CD4-positive, alpha-beta T cell treated with Interleukin-6 at 100 ng/mL for 8 hours (primary cell): Measurements from ENCODE around the gene MTERF4.

ENCODE experiments used
- DNase-seq: peaks from one replicate; pipeline ENCODE4 v3.0.0-alpha.2; 2020; ENCODE audit warnings: mixed read lengths, low spot score

The MTERF4 gene

GRCh38 chr2:241068942-241069810 lies 32.9 kb downstream of the MTERF4 start:
- no peak for DNase-seq

DNA sequence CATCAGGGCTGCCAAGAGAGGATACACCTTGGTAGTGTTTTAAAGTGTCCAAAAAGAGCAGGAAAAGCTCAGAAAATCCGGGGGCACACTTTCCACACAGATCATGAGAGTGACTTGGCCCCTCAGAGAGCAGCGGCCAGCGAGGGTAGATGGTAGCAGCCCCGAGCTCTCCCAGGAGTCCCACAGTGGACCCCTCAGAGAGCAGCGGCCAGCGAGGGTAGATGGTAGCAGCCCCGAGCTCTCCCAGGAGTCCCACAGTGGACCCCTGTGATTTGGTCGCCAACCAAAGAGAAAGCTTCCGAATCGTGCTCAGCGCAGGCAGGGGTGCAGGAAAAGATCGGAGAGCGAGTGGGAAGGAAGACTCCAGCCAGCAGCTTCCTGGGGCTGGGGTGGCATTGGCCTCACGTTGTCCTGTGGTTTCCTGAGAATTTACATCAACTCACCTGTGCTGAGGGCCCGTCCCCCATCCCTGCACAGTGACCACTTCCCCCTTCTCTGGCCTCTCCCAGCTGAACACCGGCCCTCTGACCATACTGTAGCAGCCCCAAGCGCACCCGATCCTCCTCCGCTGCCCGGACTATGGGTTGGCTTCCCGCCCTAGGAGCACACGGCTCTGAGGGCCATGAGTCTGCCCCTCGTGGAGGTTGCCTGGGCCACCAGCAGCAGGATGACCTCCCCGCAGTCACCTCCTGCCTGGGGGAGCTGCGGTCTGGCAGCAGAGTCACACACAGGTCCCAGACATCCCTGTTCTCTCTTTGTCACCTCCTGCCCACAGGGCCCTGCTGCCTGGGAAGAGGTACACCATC lies 33.7 kb downstream of the MTERF4 start:
- DNase-seq: no peak

- DNase-seq: no peak
These were observed 34.5 kb downstream of the MTERF4 start for GRCh38 chr2:241067501-241068135.

DNA sequence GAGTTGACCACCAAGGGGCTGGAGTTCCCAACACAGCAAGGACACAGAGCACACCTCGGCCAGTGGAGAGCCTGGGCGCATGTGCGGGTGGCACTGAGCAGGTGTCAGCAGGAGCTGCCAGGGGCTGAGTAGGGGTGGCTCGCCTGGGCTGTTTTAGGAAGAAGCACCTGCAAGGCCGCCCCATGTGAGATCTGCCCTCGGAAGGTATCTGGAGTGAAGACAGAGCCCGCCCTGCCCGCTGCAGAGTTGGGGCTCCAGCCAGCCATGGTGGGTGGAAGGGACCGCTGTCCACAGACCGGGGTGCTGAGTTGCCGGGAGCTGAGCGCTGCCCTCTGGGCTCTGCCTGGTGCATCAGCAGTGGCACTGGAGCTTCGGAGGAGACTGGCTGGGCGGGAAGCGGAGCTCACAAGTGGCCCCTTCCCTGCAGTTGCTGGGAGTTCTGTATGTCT lies 35.2 kb downstream of the MTERF4 start:
- no peak for DNase-seq

DNA sequence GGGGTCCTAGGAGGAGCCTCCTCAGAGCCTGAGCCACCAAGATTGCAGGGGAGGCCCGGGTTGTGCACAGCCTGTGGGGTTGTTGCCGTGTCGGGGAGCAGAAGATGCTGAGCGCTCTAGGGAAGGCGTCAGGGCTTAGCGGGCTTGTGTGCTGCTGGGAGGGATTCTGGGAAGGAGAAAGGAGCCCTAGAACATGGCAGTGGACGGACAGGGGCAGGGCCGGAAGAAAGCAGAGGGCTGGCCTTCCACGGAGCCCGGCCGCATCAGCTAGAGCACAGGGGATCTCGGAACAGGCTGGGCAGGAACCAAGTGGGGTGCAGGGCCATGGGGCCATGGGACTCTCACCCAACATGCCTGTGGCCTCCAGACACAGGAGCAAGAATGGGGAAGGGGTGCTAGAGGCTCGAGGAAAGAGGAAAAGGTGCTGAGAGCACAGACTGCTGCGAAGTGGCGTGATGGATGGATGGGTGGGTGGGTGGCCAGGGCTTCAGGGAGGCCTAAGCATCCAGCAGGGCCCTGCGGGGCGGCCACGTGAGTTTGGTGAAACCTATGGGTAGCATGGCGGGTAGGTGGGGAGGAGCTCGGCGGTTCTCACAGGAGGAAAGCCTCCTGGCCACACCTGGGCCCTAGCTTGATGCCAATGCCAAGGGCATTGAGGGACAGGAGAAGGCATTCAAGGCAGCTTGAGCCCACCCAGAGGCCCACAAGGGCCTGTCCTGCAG lies 35.8 kb downstream of the MTERF4 start:
- DNase-seq: no peak

- DNase-seq: no peak
These were observed 36.7 kb downstream of the MTERF4 start for GRCh38 chr2:241065355-241065803.

GRCh38 chr2:241064802-241065354 lies 37.2 kb downstream of the MTERF4 start:
- DNase-seq: no peak

DNA sequence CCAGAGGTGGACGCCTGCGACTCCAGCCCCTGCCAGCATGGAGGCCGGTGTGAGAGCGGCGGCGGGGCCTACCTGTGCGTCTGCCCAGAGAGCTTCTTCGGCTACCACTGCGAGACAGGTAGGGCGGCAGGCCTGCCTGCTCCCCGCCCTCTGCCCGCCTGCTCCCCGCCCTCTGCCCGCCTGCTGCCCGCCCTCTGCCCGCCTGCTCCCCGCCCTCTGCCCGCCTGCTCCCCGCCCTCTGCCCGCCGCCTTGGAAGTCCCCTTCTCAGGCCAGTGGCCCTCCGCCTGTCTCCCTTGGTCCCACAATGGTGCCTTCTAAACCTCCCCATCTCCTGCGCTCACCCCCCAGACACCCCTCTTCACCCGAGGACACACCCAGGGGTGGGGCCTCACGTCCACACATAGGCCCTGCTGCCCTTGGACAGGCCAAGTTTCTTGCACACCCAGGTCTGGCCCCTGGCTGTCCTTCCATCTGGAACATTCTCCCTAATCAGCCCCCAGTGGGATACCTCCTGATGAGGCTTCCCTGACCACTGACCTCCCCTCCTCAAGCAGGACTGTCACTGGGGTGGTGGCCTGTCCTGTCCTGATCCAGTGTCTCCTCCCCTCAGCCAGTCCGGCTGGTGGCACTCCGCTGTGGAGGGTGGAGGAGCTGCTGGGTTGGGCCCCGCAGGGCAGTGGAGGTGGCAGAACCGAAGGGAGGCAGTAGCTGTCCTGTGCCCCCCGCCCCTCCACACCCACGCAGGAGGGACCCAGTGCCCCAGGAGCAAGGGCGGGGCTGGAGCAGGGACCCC lies 37.9 kb downstream of the MTERF4 start:
- DNase-seq: peak; percentile 51

DNA sequence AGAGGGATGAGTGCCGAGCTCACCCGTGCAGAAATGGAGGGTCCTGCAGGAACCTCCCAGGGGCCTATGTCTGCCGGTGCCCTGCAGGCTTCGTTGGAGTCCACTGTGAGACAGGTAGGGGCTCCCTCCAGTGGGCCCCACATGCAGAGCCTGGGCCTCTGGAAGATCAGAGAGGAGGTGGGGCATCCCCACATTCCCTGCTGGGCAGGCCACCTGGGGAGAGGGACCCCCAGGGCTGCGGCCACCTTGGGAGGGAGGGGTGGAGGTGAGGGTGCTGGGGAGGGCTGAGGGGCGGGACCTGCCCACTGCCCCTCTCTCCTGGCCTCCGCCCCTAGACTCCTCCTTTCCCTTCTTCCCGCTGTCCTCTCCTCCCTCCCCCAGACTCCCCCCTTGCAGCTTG lies 38.5 kb downstream of the MTERF4 start:
- DNase-seq: no peak

DNA sequence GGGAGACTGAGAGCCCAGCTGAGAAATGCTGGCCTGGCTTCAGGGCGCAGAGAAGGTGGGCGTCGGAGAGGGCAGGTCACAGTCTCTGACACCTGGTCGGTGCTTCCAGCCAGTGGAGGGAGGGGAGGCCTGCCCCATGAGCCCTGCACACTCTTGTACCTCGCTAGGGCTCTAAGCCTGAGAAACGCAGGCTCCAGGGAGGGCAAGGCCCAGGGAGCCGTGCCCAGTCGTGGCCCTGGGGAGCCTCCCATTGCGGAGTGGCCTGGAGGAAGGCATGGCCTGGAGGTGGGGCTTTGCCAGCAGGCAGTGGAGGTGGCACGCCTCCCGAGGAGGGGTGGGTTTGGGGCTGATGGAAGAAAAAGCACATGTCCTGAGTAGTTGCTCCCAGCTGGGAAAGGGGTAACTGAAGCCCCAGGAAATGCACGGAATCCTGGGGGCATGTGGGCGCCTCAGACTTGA lies 39.0 kb downstream of the MTERF4 start:
- DNase-seq: no peak

GRCh38 chr2:241062389-241063092 lies 39.5 kb downstream of the MTERF4 start:
- DNase-seq: no peak

GRCh38 chr2:241061275-241061674 lies 40.8 kb downstream of the MTERF4 start:
- DNase-seq: no peak

- DNase-seq: no peak
These were observed 48.4 kb downstream of the MTERF4 start for GRCh38 chr2:241053576-241054251.

GRCh38 chr2:241052677-241053360 lies 49.3 kb downstream of the MTERF4 start:
- DNase-seq: no peak

DNA sequence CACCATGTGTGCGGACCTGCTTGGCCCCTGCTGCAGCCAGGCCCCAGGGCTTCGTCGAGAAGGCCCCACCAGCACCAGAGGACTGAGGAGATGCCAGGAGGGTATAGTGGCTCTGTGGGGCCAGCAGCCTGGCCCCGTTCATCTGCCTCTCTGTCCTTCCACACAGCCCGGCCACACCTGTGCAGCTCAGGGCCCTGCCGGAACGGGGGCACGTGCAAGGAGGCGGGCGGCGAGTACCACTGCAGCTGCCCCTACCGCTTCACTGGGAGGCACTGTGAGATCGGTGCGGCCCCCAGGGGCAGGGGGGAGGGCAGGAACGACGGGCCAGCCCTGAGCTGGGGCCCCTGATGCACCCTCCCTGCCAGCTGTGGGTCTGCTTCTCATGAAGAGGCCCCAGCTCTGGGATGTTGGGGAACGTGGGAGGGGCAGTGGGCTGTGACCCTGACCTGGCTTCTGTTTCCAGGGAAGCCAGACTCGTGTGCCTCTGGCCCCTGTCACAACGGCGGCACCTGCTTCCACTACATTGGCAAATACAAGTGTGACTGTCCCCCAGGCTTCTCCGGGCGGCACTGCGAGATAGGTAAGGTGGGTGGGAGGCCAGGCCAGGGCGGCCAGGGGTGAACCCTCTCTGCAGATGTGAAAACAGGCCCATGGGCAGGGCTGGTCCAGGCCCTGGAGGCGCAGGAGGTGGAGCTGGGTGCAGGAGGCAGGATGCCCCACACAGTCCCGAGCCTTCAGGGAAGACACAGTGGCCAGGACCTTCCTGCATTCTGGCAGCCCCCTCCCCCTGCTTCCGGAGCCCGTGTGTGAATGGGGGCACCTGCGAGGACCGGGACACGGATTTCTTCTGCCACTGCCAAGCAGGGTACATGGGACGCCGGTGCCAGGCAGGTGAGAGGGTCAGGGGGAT lies 50.3 kb downstream of the MTERF4 start:
- DNase-seq: no peak

GRCh38 chr2:241050624-241051577 lies 51.2 kb downstream of the MTERF4 start:
- no peak for DNase-seq
